GM23248 (cell line): ENCODE results near the gene STARD3. TPM values are rescaled to one million over a fixed set of nuclear protein-coding genes. Genes with fewer than 3 reads are reported as not detected.

Experiments
- DNase-seq: peaks from one replicate; pipeline ENCODE4 v3.0.0-alpha.2; 2015
- H2AFZ ChIP-seq: fragments of 200-600 bp; sonication (generic); 2 replicates; pipeline ENCODE4 v1.6.1; 2016; ENCODE audit warnings: antibody characterized with exemption
- H3F3A ChIP-seq: fragments of 200-600 bp; sonication (generic); 2 replicates; pipeline ENCODE4 v1.6.1; 2016; ENCODE audit warnings: mild to moderate bottlenecking, antibody characterized with exemption, mixed run types; ENCODE audit not compliant: insufficient read depth
- H3K27ac ChIP-seq: fragments of 200-600 bp; sonication (generic); 2 replicates; pipeline ENCODE4 v1.5.1; 2016; ENCODE audit warnings: mild to moderate bottlenecking
- H3K27me3 ChIP-seq: fragments of 200-600 bp; sonication (generic); replicated peaks from 2 replicates; pipeline ENCODE4 v1.6.1; 2016; ENCODE audit warnings: mild to moderate bottlenecking; ENCODE audit not compliant: insufficient read depth
- H3K36me3 ChIP-seq: fragments of 200-600 bp; sonication (generic); 2 replicates; pipeline ENCODE4 v1.6.1; 2016; ENCODE audit warnings: low read depth, mild to moderate bottlenecking
- H3K4me1 ChIP-seq: fragments of 200-600 bp; sonication (generic); 2 replicates; pipeline ENCODE4 v1.6.1; 2016; ENCODE audit warnings: mild to moderate bottlenecking; ENCODE audit not compliant: insufficient read depth
- H3K4me2 ChIP-seq: fragments of 200-600 bp; sonication (generic); one replicate; pipeline ENCODE4 v1.6.1; 2016; ENCODE audit warnings: mild to moderate bottlenecking; ENCODE audit not compliant: unreplicated experiment
- H3K4me3 ChIP-seq: fragments of 200-600 bp; sonication (generic); 2 replicates; pipeline ENCODE4 v1.5.1; 2016; ENCODE audit warnings: mild to moderate bottlenecking
- H3K79me2 ChIP-seq: fragments of 200-600 bp; sonication (generic); 2 replicates; pipeline ENCODE4 v1.6.1; 2016; ENCODE audit warnings: mild to moderate bottlenecking; ENCODE audit not compliant: insufficient read depth
- H3K9ac ChIP-seq: fragments of 200-600 bp; sonication (generic); 2 replicates; pipeline ENCODE4 v1.6.1; 2016; ENCODE audit warnings: mild to moderate bottlenecking
- H3K9me2 ChIP-seq: fragments of 200-600 bp; sonication (generic); 2 replicates; pipeline ENCODE4 v1.6.1; 2016; ENCODE audit warnings: mixed run types, mild to moderate bottlenecking, moderate library complexity; ENCODE audit not compliant: insufficient read depth
- H3K9me3 ChIP-seq: fragments of 200-600 bp; sonication (generic); one replicate; pipeline ENCODE4 v1.6.1; 2017; ENCODE audit warnings: low read depth
- H4K20me1 ChIP-seq: fragments of 200-600 bp; sonication (generic); 2 replicates; pipeline ENCODE4 v1.6.0; 2016; ENCODE audit not compliant: insufficient read depth
- EZH2 ChIP-seq: fragments of 200-600 bp; sonication (generic); IDR thresholded peaks from 2 replicates; pipeline ENCODE4 v1.6.1; 2018; ENCODE audit warnings: antibody characterized with exemption, mild to moderate bottlenecking; ENCODE audit not compliant: insufficient read depth, poor library complexity, severe bottlenecking
- EZH2phosphoT487 ChIP-seq: fragments of 200-600 bp; sonication (generic); IDR thresholded peaks from 2 replicates; pipeline ENCODE4 v1.6.1; 2018; ENCODE audit warnings: antibody characterized with exemption, moderate library complexity, mild to moderate bottlenecking, low read depth; ENCODE audit not compliant: insufficient read depth
- WGBS, 2 experiments: methylation state at CpG; one replicate each; pipeline ENCODE4 v1.1.6; 2015 to 2017; ENCODE audit warnings: low lambda C conversion rate in 2 of 2, low coverage in 1 of 2; ENCODE audit errors: missing lambda C conversion rate in 2 of 2; 5-methylcytosine and 5-hydroxymethylcytosine counted together
- in situ Hi-C: fragments of 300-500 bp; cut with MboI; formaldehyde crosslinking; loops from 2 replicates; pipeline ENCODE4 v1.15.0; 2020
- polyA plus RNA-seq: library from polyadenylated mRNA; unstranded; fragments of >200 nt; fragmentation: Nextera tagmentation; extraction: Ambion mirVana; gene quantifications from 2 replicates; pipeline ENCODE4 v1.2.1, GENCODE V29; 2016
- total RNA-seq: library from RNA; depleted of rRNA; stranded (reverse); fragments of >200 nt; shearing (Covaris generic); gene quantifications from 2 replicates; pipeline ENCODE4 v1.2.3, GENCODE V29; 2014

STARD3 gene
- total and polyA plus RNA-seq, 2 experiments from 2014 or later = 32.3 to 41.0 TPM

DNA sequence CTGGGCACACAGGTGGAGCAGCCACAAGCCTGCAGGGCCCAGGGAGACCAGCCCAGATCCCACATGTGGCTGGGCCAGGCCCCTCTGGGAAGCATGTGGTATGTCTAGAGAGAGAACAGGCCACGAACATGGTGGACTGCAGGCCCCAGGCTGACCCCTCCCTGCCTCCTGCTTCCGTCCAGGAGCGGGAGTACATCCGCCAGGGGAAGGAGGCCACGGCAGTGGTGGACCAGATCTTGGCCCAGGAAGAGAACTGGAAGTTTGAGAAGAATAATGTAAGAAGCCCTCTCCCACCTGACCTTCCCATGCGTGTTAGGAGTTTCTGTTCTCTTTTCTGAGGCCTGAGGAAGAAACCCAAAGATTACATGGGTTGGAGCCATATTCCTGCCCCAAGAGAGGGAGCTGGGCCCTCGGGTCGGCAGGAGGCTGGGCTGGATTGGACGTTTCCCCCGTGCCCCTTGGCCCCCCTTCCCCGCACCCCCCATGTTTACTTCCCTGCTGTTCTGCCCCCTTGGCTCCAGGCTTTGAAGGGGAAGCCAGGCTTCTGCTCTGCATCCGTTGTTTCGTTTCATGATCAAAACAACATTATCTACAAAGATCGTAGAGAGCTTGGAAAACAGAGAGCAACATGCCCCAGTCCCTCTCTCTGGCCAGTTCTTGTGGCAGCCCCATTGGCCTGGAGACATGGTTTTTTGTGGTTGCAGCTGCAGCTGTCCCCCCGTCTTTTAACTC is 22.5 kb downstream of the STARD3 start:
- Histone ChIP-seq H3K79me2 (peaks cover 6% of the 10 kb centered on the region; the same call in 1 of the 2 replicates), H3F3A (no peaks in the 10 kb centered on the region), H2AFZ (no peak overlapping the region), H3K4me3 (no peak overlapping the region), H3K27me3 (no peaks in the 10 kb centered on the region), H3K27ac (no peak overlapping the region), H3K9me2 (no peaks in the 10 kb centered on the region), H3K4me2 (no peak overlapping the region), H3K9me3 (no peaks in the 10 kb centered on the region), H3K36me3 (no peaks in the 10 kb centered on the region), H3K9ac (no peak overlapping the region), H3K4me1 (no peaks in the 10 kb centered on the region), H4K20me1 (no peaks in the 10 kb centered on the region)
- TF ChIP-seq EZH2phosphoT487 = no peak
- TF ChIP-seq EZH2 = no peak
- in situ Hi-C loops = no loop called here
- DNase-seq = no peak
- 82 to 96% methylated on average over 10 to 15 of the region's 15 CpGs for WGBS, 2 experiments

DNA sequence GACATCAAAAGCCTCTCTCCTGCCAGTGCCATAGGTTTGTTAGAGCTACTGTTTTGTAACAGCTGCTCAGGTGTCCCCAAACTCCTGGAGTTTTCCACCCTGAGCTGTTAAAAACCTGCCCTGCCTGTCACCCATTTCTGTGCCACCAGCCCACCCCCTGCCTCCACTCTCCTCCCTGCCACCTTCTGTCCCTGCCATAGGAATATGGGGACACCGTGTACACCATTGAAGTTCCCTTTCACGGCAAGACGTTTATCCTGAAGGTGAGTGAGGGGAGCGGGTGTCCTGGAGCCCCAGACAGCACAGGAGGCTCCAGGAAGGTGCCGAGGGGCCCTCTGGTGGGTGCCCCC is 23.0 kb downstream of the STARD3 start:
- DNase-seq = no peak
- in situ Hi-C loops = no loop called here
- H3K27ac ChIP-seq = no peak overlapping the region

DNA sequence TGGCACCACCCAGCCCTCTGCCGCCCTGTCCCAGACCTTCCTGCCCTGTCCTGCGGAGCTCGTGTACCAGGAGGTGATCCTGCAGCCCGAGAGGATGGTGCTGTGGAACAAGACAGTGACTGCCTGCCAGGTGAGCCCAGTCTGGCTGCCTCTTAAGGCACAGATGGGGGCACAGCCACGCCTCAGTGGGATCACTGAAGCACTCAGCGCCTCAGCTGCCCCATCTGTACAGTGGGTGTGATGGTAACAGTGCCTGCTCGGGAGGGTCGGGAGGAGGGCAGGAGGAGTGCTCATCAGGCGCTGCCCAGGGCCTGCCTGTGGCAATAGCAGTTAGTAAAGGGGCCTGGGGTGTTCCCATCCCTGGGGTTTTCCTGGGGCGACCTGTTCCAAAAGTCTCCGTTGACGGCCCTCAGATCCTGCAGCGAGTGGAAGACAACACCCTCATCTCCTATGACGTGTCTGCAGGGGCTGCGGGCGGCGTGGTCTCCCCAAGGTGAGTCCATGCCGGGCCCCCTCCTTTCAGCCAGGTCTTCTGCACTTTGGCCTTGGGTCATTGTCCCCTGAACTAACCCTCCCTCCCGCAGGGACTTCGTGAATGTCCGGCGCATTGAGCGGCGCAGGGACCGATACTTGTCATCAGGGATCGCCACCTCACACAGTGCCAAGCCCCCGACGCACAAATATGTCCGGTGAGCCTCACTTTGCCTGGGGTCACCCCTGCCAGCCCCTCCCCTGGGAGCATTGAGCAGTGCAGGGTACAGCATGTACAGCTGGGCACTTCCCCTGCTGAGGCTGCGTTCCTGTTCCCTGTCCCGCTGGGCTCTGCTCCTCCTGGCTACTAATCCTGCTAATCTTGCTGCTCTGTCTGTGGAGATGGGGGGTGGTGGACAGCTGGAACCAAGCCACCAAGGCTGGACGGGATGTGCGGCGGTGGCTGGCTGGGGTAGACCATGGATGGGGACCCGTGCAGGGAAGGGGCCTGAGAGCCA is 23.7 kb downstream of the STARD3 start:
- Histone ChIP-seq H3K36me3 (no peaks in the 10 kb centered on the region), H3K9me3 (no peaks in the 10 kb centered on the region), H2AFZ (no peak overlapping the region), H3K4me3 (no peak overlapping the region), H3K9me2 (no peaks in the 10 kb centered on the region), H3K79me2 (no peaks in the 10 kb centered on the region), H3K9ac (no peak overlapping the region), H4K20me1 (no peaks in the 10 kb centered on the region), H3K4me1 (no peaks in the 10 kb centered on the region), H3F3A (no peaks in the 10 kb centered on the region), H3K4me2 (no peak overlapping the region), H3K27me3 (0 out of 2 replicates have a peak, but pooled peaks cover under 1% of the 10 kb centered on the region), H3K27ac (no peak overlapping the region)
- no peak for TF ChIP-seq EZH2phosphoT487
- no peak for TF ChIP-seq EZH2
- 92% methylated on average over 34 to 35 of the region's 35 CpGs for WGBS, 2 experiments
- in situ Hi-C loops = no loop called here
- no peak for DNase-seq

More for the DNA sequence above, 23.0 kb downstream of the STARD3 start:
- no peaks in the 10 kb centered on the region for H3K27me3 ChIP-seq
- H3K79me2 ChIP-seq = peaks cover under 1% of the 10 kb centered on the region; the same call in 1 of the 2 replicates
- H2AFZ ChIP-seq = no peak overlapping the region
- no peak overlapping the region for H3K4me2 ChIP-seq
- no peaks in the 10 kb centered on the region for H3K9me3 ChIP-seq
- no peaks in the 10 kb centered on the region for H3F3A ChIP-seq
- 81 to 85% methylated on average over 5 of the region's 5 CpGs for WGBS, 2 experiments
- H4K20me1 ChIP-seq = no peaks in the 10 kb centered on the region
- H3K9ac ChIP-seq = no peak overlapping the region
- H3K36me3 ChIP-seq = no peaks in the 10 kb centered on the region
- TF ChIP-seq EZH2 (no peak), EZH2phosphoT487 (no peak)
- H3K9me2 ChIP-seq = no peaks in the 10 kb centered on the region
- no peak overlapping the region for H3K4me3 ChIP-seq
- H3K4me1 ChIP-seq = no peaks in the 10 kb centered on the region

DNA sequence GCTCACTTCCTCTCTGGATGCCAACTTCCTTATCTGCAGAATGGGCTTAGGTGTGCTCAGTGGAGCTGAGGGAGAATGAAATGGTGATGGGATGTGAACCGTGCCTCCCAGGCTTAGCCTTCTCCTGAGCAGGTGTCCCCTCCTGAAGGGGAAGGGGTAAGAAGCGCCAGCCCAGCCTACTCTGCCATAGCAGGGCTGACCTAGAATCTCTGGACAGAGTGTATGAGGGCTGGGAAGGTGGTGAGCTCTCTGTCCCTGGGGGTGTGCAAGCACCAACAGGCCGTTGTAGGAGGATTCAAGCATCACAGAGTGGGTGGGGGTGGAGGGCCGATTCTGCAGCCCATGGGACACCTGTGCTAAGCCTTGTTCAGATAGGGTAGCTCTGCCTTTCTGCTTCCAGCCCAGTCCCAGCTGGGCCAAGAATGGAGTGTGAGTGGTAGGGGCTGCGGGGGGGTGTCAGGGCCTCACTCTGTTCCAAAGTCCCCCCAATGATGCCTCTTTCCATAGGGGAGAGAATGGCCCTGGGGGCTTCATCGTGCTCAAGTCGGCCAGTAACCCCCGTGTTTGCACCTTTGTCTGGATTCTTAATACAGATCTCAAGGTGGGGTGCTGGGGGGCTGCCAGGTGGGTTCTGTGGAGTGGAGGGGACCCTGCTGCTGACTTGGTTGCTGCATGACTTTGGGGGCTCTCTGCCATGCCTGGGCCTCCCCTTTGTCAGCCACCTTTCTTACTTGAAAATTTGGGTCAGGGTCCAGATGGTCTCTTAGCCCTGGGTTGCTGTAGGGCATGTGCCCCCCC is 25.0 kb downstream of the STARD3 start:
- no peaks in the 10 kb centered on the region for H3K4me1 ChIP-seq
- no peaks in the 10 kb centered on the region for H3K36me3 ChIP-seq
- H3K9me3 ChIP-seq = no peaks in the 10 kb centered on the region
- peaks cover 12% of the 10 kb centered on the region; the same call in 1 of the 2 replicates for H3K27me3 ChIP-seq
- no peaks in the 10 kb centered on the region for H3K79me2 ChIP-seq
- no peak for DNase-seq
- no peaks in the 10 kb centered on the region for H4K20me1 ChIP-seq
- no peak overlapping the region for H3K9ac ChIP-seq
- no peak for TF ChIP-seq EZH2
- in situ Hi-C loops = no loop called here
- H3K4me3 ChIP-seq = no peak overlapping the region
- H2AFZ ChIP-seq = no peak overlapping the region
- no peaks in the 10 kb centered on the region for H3F3A ChIP-seq
- no peak overlapping the region for H3K27ac ChIP-seq
- H3K9me2 ChIP-seq = no peaks in the 10 kb centered on the region
- no peak overlapping the region for H3K4me2 ChIP-seq
- 83 to 90% methylated on average over 8 of the region's 8 CpGs for WGBS, 2 experiments
